Measurements from ENCODE around the gene HSD11B1. TPM values are rescaled to one million over a fixed set of nuclear protein-coding genes. Genes with fewer than 3 reads are reported as not detected.

Gene HSD11B1
- polyA plus RNA-seq, 3 donors: not detected

- 10% methylated on average over 2 of the region's 5 CpGs for WGBS (ENCODE audit: insufficient coverage)
- no peak overlapping the region for H3K4me3 Mint-ChIP-seq
- H3K9ac ChIP-seq (ENCODE audit: insufficient read depth, low read length, poor library complexity, severe bottlenecking): no peak overlapping the region
- no peak overlapping the region for H3K4me3 ChIP-seq (replicated peaks in 1 of 3; ENCODE audit: low read depth in 2 of 3, low read length in 3 of 3)
- H2AFZ ChIP-seq (ENCODE audit: insufficient read depth, low read depth, low read length, poor library complexity, severe bottlenecking): peak overlapping the region; percentile 18
- no peaks in the 10 kb centered on the region for H3K27me3 ChIP-seq (ENCODE audit: control insufficient read depth in 2 of 2, insufficient read depth in 2 of 2, low read length in 2 of 2)
- no peaks in the 10 kb centered on the region for H4K20me1 ChIP-seq (ENCODE audit: insufficient read depth, low read length)
- peaks cover 69% of the 10 kb centered on the region for H3K4me1 Mint-ChIP-seq
- H3K36me3 Mint-ChIP-seq: peaks cover 0 to 3% of the 10 kb centered on the region in 2 donors
- peaks cover 8% of the 10 kb centered on the region for H3K79me2 ChIP-seq (ENCODE audit: insufficient read depth, low read length)
- no peaks in the 10 kb centered on the region for H3K9me3 Mint-ChIP-seq
- H3K4me1 ChIP-seq (ENCODE audit: control insufficient read depth in 1 of 2, insufficient read depth in 2 of 2, low read length in 2 of 2): peaks cover 79 to 82% of the 10 kb centered on the region in 2 donors
- peak overlapping the region; percentile 30 to 94 (median 90) for H3K27ac Mint-ChIP-seq
- H3K36me3 ChIP-seq (replicated peaks in 1 of 2; ENCODE audit: control insufficient read depth in 1 of 2, insufficient read depth in 2 of 2, low read length in 2 of 2): no peaks in the 10 kb centered on the region
- peak overlapping the region; percentile 18 to 65 for H3K27ac ChIP-seq (ENCODE audit: low read depth in 1 of 2, low read length in 2 of 2)
- no peaks in the 10 kb centered on the region for H3K9me3 ChIP-seq (replicated peaks in 1 of 2; ENCODE audit: control insufficient read depth in 1 of 2, insufficient read depth in 1 of 2, low read length in 2 of 2)
- intact Hi-C loops (cut with micrococcal nuclease): loop anchor here in 1 of 2 donors (2.0 kb wide), 1 partner anchor 17 kb away; no protein-coding TSS in a partner anchor
- DNase-seq: no peak
- H3K27me3 Mint-ChIP-seq (ENCODE audit: low read depth in 3 of 3): peaks cover 0 to 1% (median 0%) of the 10 kb centered on the region in 3 donors
- TF ChIP-seq, protein P1, sequence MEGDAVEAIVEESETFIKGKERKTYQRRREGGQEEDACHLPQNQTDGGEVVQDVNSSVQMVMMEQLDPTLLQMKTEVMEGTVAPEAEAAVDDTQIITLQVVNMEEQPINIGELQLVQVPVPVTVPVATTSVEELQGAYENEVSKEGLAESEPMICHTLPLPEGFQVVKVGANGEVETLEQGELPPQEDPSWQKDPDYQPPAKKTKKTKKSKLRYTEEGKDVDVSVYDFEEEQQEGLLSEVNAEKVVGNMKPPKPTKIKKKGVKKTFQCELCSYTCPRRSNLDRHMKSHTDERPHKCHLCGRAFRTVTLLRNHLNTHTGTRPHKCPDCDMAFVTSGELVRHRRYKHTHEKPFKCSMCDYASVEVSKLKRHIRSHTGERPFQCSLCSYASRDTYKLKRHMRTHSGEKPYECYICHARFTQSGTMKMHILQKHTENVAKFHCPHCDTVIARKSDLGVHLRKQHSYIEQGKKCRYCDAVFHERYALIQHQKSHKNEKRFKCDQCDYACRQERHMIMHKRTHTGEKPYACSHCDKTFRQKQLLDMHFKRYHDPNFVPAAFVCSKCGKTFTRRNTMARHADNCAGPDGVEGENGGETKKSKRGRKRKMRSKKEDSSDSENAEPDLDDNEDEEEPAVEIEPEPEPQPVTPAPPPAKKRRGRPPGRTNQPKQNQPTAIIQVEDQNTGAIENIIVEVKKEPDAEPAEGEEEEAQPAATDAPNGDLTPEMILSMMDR (IDR thresholded peaks at IDR 0.05): no peak
- peak overlapping the region; percentile 28 for H3K4me2 ChIP-seq (replicated peaks; ENCODE audit: extremely low read depth, low read length, poor library complexity, severe bottlenecking)
Measured at GRCh38 chr1:209751627-209752231, 47.1 kb downstream of the HSD11B1 start.

GRCh38 chr1:209752890-209753289 is 48.2 kb downstream of the HSD11B1 start:
- WGBS (ENCODE audit: insufficient coverage): no CpG with 5 or more reads among the region's 3 CpGs
- Mint-ChIP-seq H3K4me1 (peaks cover 74% of the 10 kb centered on the region), H3K27me3 (ENCODE audit: low read depth in 3 of 3) (peaks cover 0 to 1% (median 0%) of the 10 kb centered on the region in 3 donors), H3K9me3 (no peaks in the 10 kb centered on the region), H3K27ac (peak overlapping the region in 3 of 7 donors; percentile 33 to 81 (median 54)), H3K4me3 (no peak overlapping the region), H3K36me3 (peaks cover under 1 to 3% of the 10 kb centered on the region in 2 donors)
- Histone ChIP-seq H3K4me2 (replicated peaks; ENCODE audit: extremely low read depth, low read length, poor library complexity, severe bottlenecking) (no peak overlapping the region), H3K4me1 (ENCODE audit: control insufficient read depth in 1 of 2, insufficient read depth in 2 of 2, low read length in 2 of 2) (peaks cover 81 to 85% of the 10 kb centered on the region in 2 donors), H4K20me1 (ENCODE audit: insufficient read depth, low read length) (peaks cover under 1% of the 10 kb centered on the region), H3K9me3 (replicated peaks in 1 of 2; ENCODE audit: control insufficient read depth in 1 of 2, insufficient read depth in 1 of 2, low read length in 2 of 2) (no peaks in the 10 kb centered on the region), H3K27ac (ENCODE audit: low read depth in 1 of 2, low read length in 2 of 2) (no peak overlapping the region), H3K79me2 (ENCODE audit: insufficient read depth, low read length) (peaks cover 19% of the 10 kb centered on the region), H3K27me3 (ENCODE audit: control insufficient read depth in 2 of 2, insufficient read depth in 2 of 2, low read length in 2 of 2) (no peaks in the 10 kb centered on the region), H3K36me3 (replicated peaks in 1 of 2; ENCODE audit: control insufficient read depth in 1 of 2, insufficient read depth in 2 of 2, low read length in 2 of 2) (no peaks in the 10 kb centered on the region), H3K9ac (ENCODE audit: insufficient read depth, low read length, poor library complexity, severe bottlenecking) (no peak overlapping the region), H3K4me3 (replicated peaks in 1 of 3; ENCODE audit: low read depth in 2 of 3, low read length in 3 of 3) (no peak overlapping the region), H2AFZ (ENCODE audit: insufficient read depth, low read depth, low read length, poor library complexity, severe bottlenecking) (no peak overlapping the region)
- intact Hi-C loops (cut with micrococcal nuclease): loop anchor here in 1 of 2 donors (2.0 kb wide), 1 partner anchor 16 kb away; no protein-coding TSS in a partner anchor
- TF ChIP-seq, protein P1 (IDR thresholded peaks at IDR 0.05): no peak
- DNase-seq: no peak

Measured in CD14-positive monocyte (primary cell).